B cell (primary cell): Measurements from ENCODE around the gene FAM120A.

ENCODE experiments used
- EZH2 ChIP-seq: IDR thresholded peaks from 2 replicates; pipeline ENCODE4 v1.6.1; 2012; ENCODE audit warnings: borderline replicate concordance, low read depth, mild to moderate bottlenecking, moderate library complexity, low read length; ENCODE audit not compliant: insufficient read depth, poor library complexity, severe bottlenecking
- TF ChIP-seq, protein P1 (sequence below): fragments of 200-600 bp; IDR thresholded peaks from one replicate; pipeline ENCODE4 v1.8.0; 2022; ENCODE audit warnings: antibody characterized with exemption, mild to moderate bottlenecking

DNA sequence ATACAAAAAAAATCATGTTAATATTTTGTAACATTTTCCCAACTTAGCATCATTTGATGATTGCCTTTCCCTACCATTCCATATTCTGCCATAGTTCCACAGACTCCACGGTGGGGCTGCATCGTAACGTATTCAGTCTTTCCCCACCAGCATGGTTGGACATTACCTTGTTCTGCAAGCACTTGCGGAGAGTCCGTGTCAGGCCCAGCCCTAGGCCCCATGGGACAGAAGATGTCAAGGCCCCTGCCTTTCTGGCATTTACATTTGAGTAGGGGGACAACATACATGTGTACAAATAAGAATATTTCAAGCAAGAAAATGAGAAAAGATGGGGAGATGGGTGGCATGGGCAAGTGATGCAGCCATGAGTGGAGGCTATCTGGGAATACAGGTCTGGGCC is 116.7 kb downstream of the FAM120A start:
- TF ChIP-seq, protein P1, sequence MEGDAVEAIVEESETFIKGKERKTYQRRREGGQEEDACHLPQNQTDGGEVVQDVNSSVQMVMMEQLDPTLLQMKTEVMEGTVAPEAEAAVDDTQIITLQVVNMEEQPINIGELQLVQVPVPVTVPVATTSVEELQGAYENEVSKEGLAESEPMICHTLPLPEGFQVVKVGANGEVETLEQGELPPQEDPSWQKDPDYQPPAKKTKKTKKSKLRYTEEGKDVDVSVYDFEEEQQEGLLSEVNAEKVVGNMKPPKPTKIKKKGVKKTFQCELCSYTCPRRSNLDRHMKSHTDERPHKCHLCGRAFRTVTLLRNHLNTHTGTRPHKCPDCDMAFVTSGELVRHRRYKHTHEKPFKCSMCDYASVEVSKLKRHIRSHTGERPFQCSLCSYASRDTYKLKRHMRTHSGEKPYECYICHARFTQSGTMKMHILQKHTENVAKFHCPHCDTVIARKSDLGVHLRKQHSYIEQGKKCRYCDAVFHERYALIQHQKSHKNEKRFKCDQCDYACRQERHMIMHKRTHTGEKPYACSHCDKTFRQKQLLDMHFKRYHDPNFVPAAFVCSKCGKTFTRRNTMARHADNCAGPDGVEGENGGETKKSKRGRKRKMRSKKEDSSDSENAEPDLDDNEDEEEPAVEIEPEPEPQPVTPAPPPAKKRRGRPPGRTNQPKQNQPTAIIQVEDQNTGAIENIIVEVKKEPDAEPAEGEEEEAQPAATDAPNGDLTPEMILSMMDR = no peak
- no peak for TF ChIP-seq EZH2
